Ramos (cell line): ENCODE results near the gene LENG8.
"Not testable (repeated sequence)": the region's sequence is repeated elsewhere in the genome, so short reads cannot be mapped to it uniquely, and the experiment has no call there.

Experiments
- in situ Hi-C: fragments of 300-500 bp; cut with MboI; formaldehyde crosslinking; loops from one replicate; pipeline ENCODE4 v1.14.3; 2022; ENCODE audit warnings: low sequenced_read_pairs; ENCODE audit not compliant: unreplicated experiment

LENG8 gene

GRCh38 chr19:54436628-54437252, 12.3 kb upstream of the LENG8 start:
- in situ Hi-C loops: no loop called here

GRCh38 chr19:54439174-54439851, 9.7 kb upstream of the LENG8 start:
- in situ Hi-C loops: no loop called here

GRCh38 chr19:54440641-54441040, 8.4 kb upstream of the LENG8 start:
- in situ Hi-C loops: no loop called here

GRCh38 chr19:54444737-54445136, 4.3 kb upstream of the LENG8 start:
- in situ Hi-C loops: no loop called here

- in situ Hi-C loops: not testable (repeated sequence)
Measured at GRCh38 chr19:54446349-54446748, 2.6 kb upstream of the LENG8 start.

- in situ Hi-C loops: no loop called here
Measured at GRCh38 chr19:54448040-54448773, 792 bp upstream of the LENG8 start.

GRCh38 chr19:54449701-54450069, 686 bp downstream of the LENG8 start:
- in situ Hi-C loops: no loop called here

- in situ Hi-C loops: no loop called here
Measured at GRCh38 chr19:54451331-54451871, 2.4 kb downstream of the LENG8 start.

- in situ Hi-C loops: no loop called here
Measured at GRCh38 chr19:54451997-54452396, 3.0 kb downstream of the LENG8 start.

GRCh38 chr19:54452626-54453025, 3.6 kb downstream of the LENG8 start:
- in situ Hi-C loops: no loop called here

GRCh38 chr19:54453921-54454780, 5.2 kb downstream of the LENG8 start:
- in situ Hi-C loops: no loop called here

- in situ Hi-C loops: no loop called here
Measured at GRCh38 chr19:54454781-54455675, 6.0 kb downstream of the LENG8 start.

- in situ Hi-C loops: no loop called here
Measured at GRCh38 chr19:54455786-54456422, 6.9 kb downstream of the LENG8 start.

- in situ Hi-C loops: no loop called here
Measured at GRCh38 chr19:54456423-54457373, 7.7 kb downstream of the LENG8 start.

GRCh38 chr19:54457773-54458647, 9.0 kb downstream of the LENG8 start:
- in situ Hi-C loops: no loop called here

GRCh38 chr19:54458648-54459281, 9.8 kb downstream of the LENG8 start:
- in situ Hi-C loops: no loop called here
